HEK293 (cell line): Measurements from ENCODE around the gene FMNL3.

ENCODE experiments used
- GLI2 ChIP-seq: fragments of 450-650 bp; formaldehyde crosslinking; IDR thresholded peaks from 2 replicates; pipeline ENCODE4; 2017; ENCODE audit warnings: missing biosample characterization, missing genetic modification characterization, low read depth, borderline replicate concordance
- SALL2 ChIP-seq: fragments of 450-650 bp; formaldehyde crosslinking; IDR thresholded peaks from 2 replicates; pipeline ENCODE4 v1.5.0; 2017; ENCODE audit warnings: missing biosample characterization, mild to moderate bottlenecking, missing genetic modification characterization, borderline replicate concordance
- ZFP69B ChIP-seq: fragments of 450-650 bp; formaldehyde crosslinking; IDR thresholded peaks from 2 replicates; pipeline ENCODE4 v1.5.1; 2016; ENCODE audit warnings: missing biosample characterization, missing genetic modification characterization
- ZNF174 ChIP-seq: fragments of 450-650 bp; formaldehyde crosslinking; IDR thresholded peaks from 2 replicates; pipeline ENCODE4 v1.5.0; 2017; ENCODE audit warnings: missing biosample characterization, mild to moderate bottlenecking, missing genetic modification characterization
- ZNF335 ChIP-seq: fragments of 450-650 bp; formaldehyde crosslinking; conservative IDR thresholded peaks from 2 replicates; pipeline ENCODE4 v1.5.1; 2016; ENCODE audit warnings: missing biosample characterization, missing genetic modification characterization
- ZNF394 ChIP-seq: fragments of 450-650 bp; formaldehyde crosslinking; IDR thresholded peaks from 2 replicates; pipeline ENCODE4 v1.5.1; 2016; ENCODE audit warnings: missing biosample characterization, missing genetic modification characterization, mild to moderate bottlenecking, moderate library complexity, borderline replicate concordance
- ZNF48 ChIP-seq: fragments of 450-650 bp; formaldehyde crosslinking; IDR thresholded peaks from 2 replicates; pipeline ENCODE4 v1.5.1; 2016; ENCODE audit warnings: missing biosample characterization, missing genetic modification characterization
- ZNF629 ChIP-seq: fragments of 450-650 bp; formaldehyde crosslinking; IDR thresholded peaks from 2 replicates; pipeline ENCODE4 v1.5.1; 2017; ENCODE audit warnings: missing biosample characterization, missing genetic modification characterization
- ZNF830 ChIP-seq: fragments of 450-650 bp; IDR thresholded peaks from 2 replicates; pipeline ENCODE4 v1.5.0; 2018; ENCODE audit warnings: missing biosample characterization, missing genetic modification characterization, low read depth, mild to moderate bottlenecking, moderate library complexity
- TF ChIP-seq, protein P1 (sequence below): fragments of 450-650 bp; formaldehyde crosslinking; IDR thresholded peaks from 2 replicates; pipeline ENCODE4 v1.5.1; 2016; ENCODE audit warnings: missing biosample characterization, missing genetic modification characterization
- TF ChIP-seq, protein P2 (sequence below): fragments of 450-650 bp; formaldehyde crosslinking; IDR thresholded peaks from 2 replicates; pipeline ENCODE4 v1.5.1; 2016; ENCODE audit warnings: missing biosample characterization, missing genetic modification characterization
- TF ChIP-seq, protein P3 (sequence below): fragments of 450-650 bp; formaldehyde crosslinking; IDR thresholded peaks from 2 replicates; pipeline ENCODE4 v1.5.1; 2016; ENCODE audit warnings: missing biosample characterization, missing genetic modification characterization, low read depth
- TF ChIP-seq, protein P4 (sequence below): fragments of 450-650 bp; formaldehyde crosslinking; IDR thresholded peaks from 2 replicates; pipeline ENCODE4 v1.5.0; 2017; ENCODE audit warnings: missing biosample characterization, missing genetic modification characterization, borderline replicate concordance

DNA sequence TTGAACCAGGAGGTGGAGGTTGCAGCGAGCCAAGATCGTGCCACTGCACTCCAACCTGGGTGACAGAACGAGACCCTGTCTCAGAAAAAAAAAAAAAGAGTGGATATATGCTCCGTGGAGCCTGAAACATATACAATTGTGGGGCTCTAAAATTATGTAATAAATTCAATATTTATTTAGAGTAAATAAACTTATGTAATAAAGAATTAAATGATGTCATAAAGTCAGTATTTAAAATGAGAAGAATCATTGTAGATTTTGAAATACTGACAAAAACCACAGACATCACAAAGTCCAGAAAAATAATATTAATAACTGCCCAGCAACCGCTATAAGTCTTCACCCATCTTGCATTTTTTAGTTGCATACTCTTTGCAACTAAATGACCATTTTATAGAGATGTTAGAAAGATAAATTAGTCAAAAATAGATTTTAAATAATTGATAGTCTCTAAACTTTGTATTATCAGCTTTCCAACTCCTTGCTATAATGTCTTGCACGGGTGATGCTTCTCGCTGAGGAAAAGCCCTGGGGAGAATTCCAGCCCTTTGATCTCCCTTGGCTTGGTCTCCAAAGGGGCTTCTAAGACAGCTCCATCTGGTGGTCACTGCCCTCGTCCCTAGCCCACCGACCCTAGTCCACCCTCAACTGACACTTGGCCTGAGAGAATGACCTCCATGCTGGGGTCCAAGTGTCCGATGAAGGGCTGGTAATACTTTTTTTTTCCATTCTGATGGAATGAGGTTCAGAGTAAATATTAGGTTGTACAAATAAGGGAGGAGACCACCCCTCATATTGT is 26.2 kb upstream of the FMNL3 start:
- TF ChIP-seq ZNF48 (tag by site-specific recombination) (no peak), ZNF830 (tag by site-specific recombination) (no peak), ZNF335 (tag by site-specific recombination) (no peak), ZFP69B (tag by site-specific recombination) (no peak), GLI2 (tag by site-specific recombination) (no peak), ZNF629 (no peak), ZNF394 (tag by site-specific recombination) (no peak), SALL2 (tag by site-specific recombination) (no peak), ZNF174 (tag by site-specific recombination) (no peak)
- TF ChIP-seq, protein P1, sequence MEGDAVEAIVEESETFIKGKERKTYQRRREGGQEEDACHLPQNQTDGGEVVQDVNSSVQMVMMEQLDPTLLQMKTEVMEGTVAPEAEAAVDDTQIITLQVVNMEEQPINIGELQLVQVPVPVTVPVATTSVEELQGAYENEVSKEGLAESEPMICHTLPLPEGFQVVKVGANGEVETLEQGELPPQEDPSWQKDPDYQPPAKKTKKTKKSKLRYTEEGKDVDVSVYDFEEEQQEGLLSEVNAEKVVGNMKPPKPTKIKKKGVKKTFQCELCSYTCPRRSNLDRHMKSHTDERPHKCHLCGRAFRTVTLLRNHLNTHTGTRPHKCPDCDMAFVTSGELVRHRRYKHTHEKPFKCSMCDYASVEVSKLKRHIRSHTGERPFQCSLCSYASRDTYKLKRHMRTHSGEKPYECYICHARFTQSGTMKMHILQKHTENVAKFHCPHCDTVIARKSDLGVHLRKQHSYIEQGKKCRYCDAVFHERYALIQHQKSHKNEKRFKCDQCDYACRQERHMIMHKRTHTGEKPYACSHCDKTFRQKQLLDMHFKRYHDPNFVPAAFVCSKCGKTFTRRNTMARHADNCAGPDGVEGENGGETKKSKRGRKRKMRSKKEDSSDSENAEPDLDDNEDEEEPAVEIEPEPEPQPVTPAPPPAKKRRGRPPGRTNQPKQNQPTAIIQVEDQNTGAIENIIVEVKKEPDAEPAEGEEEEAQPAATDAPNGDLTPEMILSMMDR (tag by site-specific recombination) = no peak
- TF ChIP-seq, protein P2, sequence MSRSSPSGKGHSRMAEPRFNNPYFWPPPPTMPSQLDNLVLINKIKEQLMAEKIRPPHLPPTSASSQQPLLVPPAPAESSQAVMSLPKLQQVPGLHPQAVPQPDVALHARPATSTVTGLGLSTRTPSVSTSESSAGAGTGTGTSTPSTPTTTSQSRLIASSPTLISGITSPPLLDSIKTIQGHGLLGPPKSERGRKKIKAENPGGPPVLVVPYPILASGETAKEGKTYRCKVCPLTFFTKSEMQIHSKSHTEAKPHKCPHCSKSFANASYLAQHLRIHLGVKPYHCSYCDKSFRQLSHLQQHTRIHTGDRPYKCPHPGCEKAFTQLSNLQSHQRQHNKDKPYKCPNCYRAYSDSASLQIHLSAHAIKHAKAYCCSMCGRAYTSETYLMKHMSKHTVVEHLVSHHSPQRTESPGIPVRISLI (tag by site-specific recombination) = no peak; the same call in 1 of the 2 replicates
- TF ChIP-seq, protein P3, sequence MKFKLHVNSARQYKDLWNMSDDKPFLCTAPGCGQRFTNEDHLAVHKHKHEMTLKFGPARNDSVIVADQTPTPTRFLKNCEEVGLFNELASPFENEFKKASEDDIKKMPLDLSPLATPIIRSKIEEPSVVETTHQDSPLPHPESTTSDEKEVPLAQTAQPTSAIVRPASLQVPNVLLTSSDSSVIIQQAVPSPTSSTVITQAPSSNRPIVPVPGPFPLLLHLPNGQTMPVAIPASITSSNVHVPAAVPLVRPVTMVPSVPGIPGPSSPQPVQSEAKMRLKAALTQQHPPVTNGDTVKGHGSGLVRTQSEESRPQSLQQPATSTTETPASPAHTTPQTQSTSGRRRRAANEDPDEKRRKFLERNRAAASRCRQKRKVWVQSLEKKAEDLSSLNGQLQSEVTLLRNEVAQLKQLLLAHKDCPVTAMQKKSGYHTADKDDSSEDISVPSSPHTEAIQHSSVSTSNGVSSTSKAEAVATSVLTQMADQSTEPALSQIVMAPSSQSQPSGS (tag by site-specific recombination) = peak; percentile 61
- TF ChIP-seq, protein P4, sequence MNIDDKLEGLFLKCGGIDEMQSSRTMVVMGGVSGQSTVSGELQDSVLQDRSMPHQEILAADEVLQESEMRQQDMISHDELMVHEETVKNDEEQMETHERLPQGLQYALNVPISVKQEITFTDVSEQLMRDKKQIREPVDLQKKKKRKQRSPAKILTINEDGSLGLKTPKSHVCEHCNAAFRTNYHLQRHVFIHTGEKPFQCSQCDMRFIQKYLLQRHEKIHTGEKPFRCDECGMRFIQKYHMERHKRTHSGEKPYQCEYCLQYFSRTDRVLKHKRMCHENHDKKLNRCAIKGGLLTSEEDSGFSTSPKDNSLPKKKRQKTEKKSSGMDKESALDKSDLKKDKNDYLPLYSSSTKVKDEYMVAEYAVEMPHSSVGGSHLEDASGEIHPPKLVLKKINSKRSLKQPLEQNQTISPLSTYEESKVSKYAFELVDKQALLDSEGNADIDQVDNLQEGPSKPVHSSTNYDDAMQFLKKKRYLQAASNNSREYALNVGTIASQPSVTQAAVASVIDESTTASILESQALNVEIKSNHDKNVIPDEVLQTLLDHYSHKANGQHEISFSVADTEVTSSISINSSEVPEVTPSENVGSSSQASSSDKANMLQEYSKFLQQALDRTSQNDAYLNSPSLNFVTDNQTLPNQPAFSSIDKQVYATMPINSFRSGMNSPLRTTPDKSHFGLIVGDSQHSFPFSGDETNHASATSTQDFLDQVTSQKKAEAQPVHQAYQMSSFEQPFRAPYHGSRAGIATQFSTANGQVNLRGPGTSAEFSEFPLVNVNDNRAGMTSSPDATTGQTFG (tag by site-specific recombination) = no peak
